HUES6 (cell line): ENCODE measurements around the gene MARVELD3.
A peak's percentile ranks its signal among the peaks of the same experiment; 100 is the strongest.

Experiments
- H3K27ac ChIP-seq: 2 replicates; pipeline ENCODE4 v1.7.0; 2013; ENCODE audit warnings: low read depth, mild to moderate bottlenecking, low read length, inconsistent platforms
- H3K27me3 ChIP-seq: 2 replicates; pipeline ENCODE4 v1.6.1; 2013; ENCODE audit warnings: low read length; ENCODE audit not compliant: control insufficient read depth, insufficient read depth
- H3K36me3 ChIP-seq: 2 replicates; pipeline ENCODE4 v1.6.1; 2013; ENCODE audit warnings: low read length; ENCODE audit not compliant: control insufficient read depth, insufficient read depth
- H3K4me1 ChIP-seq: 2 replicates; pipeline ENCODE4 v1.6.1; 2013; ENCODE audit warnings: low read length; ENCODE audit not compliant: control insufficient read depth, insufficient read depth
- H3K4me3 ChIP-seq: 2 replicates; pipeline ENCODE4 v1.5.1; 2013; ENCODE audit warnings: low read depth, low read length
- H3K9ac ChIP-seq: one replicate; pipeline ENCODE4 v1.6.1; 2013; ENCODE audit warnings: mild to moderate bottlenecking, low read length
- H3K9me3 ChIP-seq: 2 replicates; pipeline ENCODE4 v1.6.1; 2013; ENCODE audit warnings: low read depth, low read length; ENCODE audit not compliant: control insufficient read depth, insufficient read depth

MARVELD3 gene

GRCh38 chr16:71625113-71625850, 702 bp upstream of the MARVELD3 start:
- Histone ChIP-seq H3K4me1 (peaks cover 15% of the 10 kb centered on the region), H3K9me3 (no peaks in the 10 kb centered on the region), H3K27me3 (peaks cover 51% of the 10 kb centered on the region; the same call in 1 of the 2 replicates), H3K4me3 (peak overlapping the region; percentile 94), H3K36me3 (peaks cover 12% of the 10 kb centered on the region), H3K9ac (no peak overlapping the region), H3K27ac (no peak overlapping the region)

- H3K9ac ChIP-seq: peak overlapping the region; percentile 77
- no peaks in the 10 kb centered on the region for H3K9me3 ChIP-seq
- H3K27ac ChIP-seq: 0 out of 2 replicates have a peak overlapping the region, but pooled peaks have one; percentile 73
Measured at GRCh38 chr16:71626858-71627213, 852 bp downstream of the MARVELD3 start.

GRCh38 chr16:71627731-71628181, 1.8 kb downstream of the MARVELD3 start:
- peaks cover 51% of the 10 kb centered on the region; the same call in 1 of the 2 replicates for H3K27me3 ChIP-seq
- H3K27ac ChIP-seq: no peak overlapping the region
- H3K4me1 ChIP-seq: peaks cover 15% of the 10 kb centered on the region
- no peak overlapping the region for H3K9ac ChIP-seq
- no peaks in the 10 kb centered on the region for H3K9me3 ChIP-seq
- H3K4me3 ChIP-seq: peak overlapping the region; percentile 94; the same call in 1 of the 2 replicates
- H3K36me3 ChIP-seq: peaks cover 19% of the 10 kb centered on the region

More at GRCh38 chr16:71626858-71627213, 852 bp downstream of the MARVELD3 start:
- H3K27me3 ChIP-seq: peaks cover 51% of the 10 kb centered on the region; the same call in 1 of the 2 replicates
- H3K36me3 ChIP-seq: peaks cover 16% of the 10 kb centered on the region
- H3K4me1 ChIP-seq: peaks cover 15% of the 10 kb centered on the region
- peak overlapping the region; percentile 94 for H3K4me3 ChIP-seq

- H3K36me3 ChIP-seq: peaks cover 23% of the 10 kb centered on the region
- H3K9ac ChIP-seq: no peak overlapping the region
- H3K27me3 ChIP-seq: peaks cover 46% of the 10 kb centered on the region; the same call in 1 of the 2 replicates
- H3K4me3 ChIP-seq: no peak overlapping the region
- no peak overlapping the region; the same call in 1 of the 2 replicates for H3K27ac ChIP-seq
- H3K9me3 ChIP-seq: no peaks in the 10 kb centered on the region
- peaks cover 15% of the 10 kb centered on the region for H3K4me1 ChIP-seq
Measured at GRCh38 chr16:71628810-71629209, 2.8 kb downstream of the MARVELD3 start.

GRCh38 chr16:71629278-71630016, 3.5 kb downstream of the MARVELD3 start:
- Histone ChIP-seq H3K4me1 (peaks cover 15% of the 10 kb centered on the region), H3K27ac (no peak overlapping the region; the same call in 1 of the 2 replicates), H3K36me3 (peaks cover 28% of the 10 kb centered on the region), H3K27me3 (peaks cover 40% of the 10 kb centered on the region; the same call in 1 of the 2 replicates), H3K9ac (no peak overlapping the region), H3K4me3 (no peak overlapping the region), H3K9me3 (no peaks in the 10 kb centered on the region)

GRCh38 chr16:71630808-71631207, 4.8 kb downstream of the MARVELD3 start:
- no peak overlapping the region for H3K27ac ChIP-seq
- no peak overlapping the region for H3K9ac ChIP-seq
- peaks cover 32% of the 10 kb centered on the region for H3K36me3 ChIP-seq
- peaks cover 12% of the 10 kb centered on the region for H3K4me1 ChIP-seq
- no peak overlapping the region for H3K4me3 ChIP-seq
- no peaks in the 10 kb centered on the region for H3K9me3 ChIP-seq
- peaks cover 28% of the 10 kb centered on the region; the same call in 1 of the 2 replicates for H3K27me3 ChIP-seq

- no peak overlapping the region for H3K27ac ChIP-seq
- H3K4me3 ChIP-seq: no peak overlapping the region
- H3K27me3 ChIP-seq: peaks cover 19% of the 10 kb centered on the region; the same call in 1 of the 2 replicates
- H3K4me1 ChIP-seq: peaks cover 14% of the 10 kb centered on the region
- H3K9ac ChIP-seq: no peak overlapping the region
- peaks cover 32% of the 10 kb centered on the region for H3K36me3 ChIP-seq
- no peaks in the 10 kb centered on the region for H3K9me3 ChIP-seq
Measured at GRCh38 chr16:71631776-71632175, 5.8 kb downstream of the MARVELD3 start.

- H3K4me1 ChIP-seq: peaks cover 17% of the 10 kb centered on the region
- H3K27me3 ChIP-seq: no peaks in the 10 kb centered on the region
- H3K9me3 ChIP-seq: no peaks in the 10 kb centered on the region
- peaks cover 24% of the 10 kb centered on the region for H3K36me3 ChIP-seq
- no peak overlapping the region for H3K4me3 ChIP-seq
- no peak overlapping the region for H3K27ac ChIP-seq
- no peak overlapping the region for H3K9ac ChIP-seq
Measured at GRCh38 chr16:71635632-71636031, 9.6 kb downstream of the MARVELD3 start.

- no peaks in the 10 kb centered on the region for H3K9me3 ChIP-seq
- no peak overlapping the region for H3K4me3 ChIP-seq
- peak overlapping the region; percentile 15 for H3K27ac ChIP-seq
- H3K9ac ChIP-seq: peak overlapping the region; percentile 12
- H3K36me3 ChIP-seq: peaks cover 17% of the 10 kb centered on the region
- peaks cover 17% of the 10 kb centered on the region for H3K4me1 ChIP-seq
- no peaks in the 10 kb centered on the region for H3K27me3 ChIP-seq
Measured at GRCh38 chr16:71637398-71637797, 11.4 kb downstream of the MARVELD3 start.

GRCh38 chr16:71645450-71645849, 19.5 kb downstream of the MARVELD3 start:
- H3K4me3 ChIP-seq: no peak overlapping the region
- 0 out of 2 replicates have a peak, but pooled peaks cover 5% of the 10 kb centered on the region for H3K4me1 ChIP-seq
- H3K36me3 ChIP-seq: peaks cover 41% of the 10 kb centered on the region
- no peaks in the 10 kb centered on the region for H3K9me3 ChIP-seq
- H3K9ac ChIP-seq: no peak overlapping the region
- no peaks in the 10 kb centered on the region for H3K27me3 ChIP-seq
- H3K27ac ChIP-seq: no peak overlapping the region

GRCh38 chr16:71647391-71647790, 21.4 kb downstream of the MARVELD3 start:
- Histone ChIP-seq H3K9ac (no peak overlapping the region), H3K36me3 (peaks cover 58% of the 10 kb centered on the region), H3K4me1 (0 out of 2 replicates have a peak, but pooled peaks cover 5% of the 10 kb centered on the region), H3K4me3 (no peak overlapping the region), H3K27ac (no peak overlapping the region), H3K27me3 (no peaks in the 10 kb centered on the region), H3K9me3 (no peaks in the 10 kb centered on the region)
